CD4-positive, alpha-beta T cell (primary cell): ENCODE data around the gene SLC4A1. TPM values are rescaled to one million over a fixed set of nuclear protein-coding genes. Genes with fewer than 3 reads are reported as not detected.
A peak's percentile ranks its signal among the peaks of the same experiment; 100 is the strongest.

Experiments used
- ATAC-seq: fragments of 200-7000 bp; cut with Tn5 transposase; one replicate; pipeline ENCODE4 v1.10.0; 2022; ENCODE audit warnings: mild to moderate bottlenecking; ENCODE audit not compliant: poor library complexity
- CTCF ChIA-PET: fragments of 350-600 bp; sonication (Branson Sonifier 250); formaldehyde crosslinking; loops from one replicate; lab custom pipeline; 2021; ENCODE audit warnings: antibody characterized with exemption, inconsistent platforms; lab: Charles Lee
- POLR2A ChIA-PET: fragments of 350-600 bp; sonication (Branson Sonifier 250); formaldehyde crosslinking; loops from one replicate; lab custom pipeline; 2021; ENCODE audit warnings: antibody characterized with exemption, inconsistent platforms; lab: Charles Lee
- DNase-seq, 14 experiments: peaks; one replicate each; pipeline ENCODE4 v3.0.0-alpha.2; 2013 to 2020; ENCODE audit warnings: mixed read lengths in 2 of 14
- H3K27ac ChIP-seq, 2 donors: one replicate each; pipeline versions ENCODE4 v1.5.1 to v1.7.0; 2013; ENCODE audit warnings: low read length in 2 of 2, low read depth in 1 of 2, mild to moderate bottlenecking in 1 of 2
- H3K27me3 ChIP-seq, 2 experiments: 1 replicate in 1 of 2; 2 replicates in 1 of 2; pipeline versions ENCODE4 v1.6.1 to v1.7.0; 2013; ENCODE audit warnings: low read length in 2 of 2, control low read depth in 1 of 2, mild to moderate bottlenecking in 1 of 2, moderate library complexity in 1 of 2; ENCODE audit not compliant: insufficient read depth in 2 of 2, control insufficient read depth in 1 of 2
- H3K36me3 ChIP-seq: one replicate; pipeline ENCODE4 v1.6.1; 2013; ENCODE audit warnings: low read length, control low read depth; ENCODE audit not compliant: insufficient read depth
- H3K4me1 ChIP-seq: one replicate; pipeline ENCODE4 v1.6.1; 2013; ENCODE audit warnings: low read length, control low read depth; ENCODE audit not compliant: insufficient read depth
- H3K4me3 ChIP-seq: one replicate; pipeline ENCODE4 v1.5.1; 2013; ENCODE audit warnings: mild to moderate bottlenecking, low read length, moderate library complexity
- H3K9me3 ChIP-seq, 2 experiments: 1 replicate in 1 of 2; 2 replicates in 1 of 2; pipeline versions ENCODE4 v1.6.1 to v1.7.0; 2013; ENCODE audit warnings: low read length in 2 of 2, mild to moderate bottlenecking in 2 of 2, control low read depth in 1 of 2, moderate library complexity in 1 of 2; ENCODE audit not compliant: control insufficient read depth in 1 of 2, insufficient read depth in 1 of 2
- H3K27ac Mint-ChIP-seq: one replicate; pipeline ENCODE4 v1.8.0; 2020; ENCODE audit warnings: mixed read lengths
- H3K27me3 Mint-ChIP-seq: one replicate; pipeline ENCODE4 v1.8.0; 2021; ENCODE audit warnings: mixed read lengths
- H3K36me3 Mint-ChIP-seq: one replicate; pipeline ENCODE4 v1.8.0; 2021; ENCODE audit warnings: low read depth, mixed read lengths
- H3K4me1 Mint-ChIP-seq: one replicate; pipeline ENCODE4 v1.8.0; 2021; ENCODE audit warnings: low read depth, mixed read lengths
- H3K4me3 Mint-ChIP-seq: one replicate; pipeline ENCODE4 v1.8.0; 2020; ENCODE audit warnings: mild to moderate bottlenecking, mixed read lengths
- H3K9me3 Mint-ChIP-seq: one replicate; pipeline ENCODE4 v1.8.0; 2020; ENCODE audit warnings: mixed read lengths
- CTCF ChIP-seq: fragments of 200-600 bp; IDR thresholded peaks from one replicate; pipeline ENCODE4 v1.8.0; 2022; ENCODE audit warnings: antibody characterized with exemption, mild to moderate bottlenecking
- intact Hi-C, 2 experiments: fragments of 100-400 bp; cut with DNase I in 1 of 2; cut with micrococcal nuclease in 1 of 2; formaldehyde crosslinking; loops; one replicate each; pipeline versions ENCODE4 v1.15.1 to v1.9.0; 2023 to 2025; cut with DNase I, micrococcal nuclease
- total RNA-seq, 174 experiments: library from RNA in 2 of 174; stranded (reverse) in 2 of 174; gene quantifications; one replicate each; pipeline ENCODE4 v1.2.3 and lab custom pipeline; 2021 to 2026

The SLC4A1 gene
- total RNA-seq, 2 experiments from 2014 or later: not detected

- no peak for TF ChIP-seq CTCF
- Mint-ChIP-seq H3K4me3 (peak overlapping the region; percentile 93), H3K27me3 (no peaks in the 10 kb centered on the region), H3K9me3 (no peaks in the 10 kb centered on the region), H3K4me1 (peaks cover 46% of the 10 kb centered on the region), H3K36me3 (peaks cover 42% of the 10 kb centered on the region), H3K27ac (peak overlapping the region; percentile 73)
- POLR2A ChIA-PET: interaction anchor here (0.5 to 8.5 kb wide), 9 partner anchors 9 to 126 kb away, joined by 3 to 181 read pairs (median 7); partner anchors contain the start of genes HDAC5, SLC25A39, TMUB2 and UBTF
- intact Hi-C loops: loop anchor here in 1 of 2 experiments (1.0 to 5.0 kb wide), 3 partner anchors 16 to 133 kb away; partner anchors contain the start of genes HROB and LSM12
- ATAC-seq (no peak), DNase-seq (no peak)
- Histone ChIP-seq H3K4me3 (peak overlapping the region; percentile 90), H3K4me1 (peaks cover 45% of the 10 kb centered on the region), H3K9me3 (no peaks in the 10 kb centered on the region), H3K27me3 (no peaks in the 10 kb centered on the region), H3K36me3 (peaks cover 16% of the 10 kb centered on the region), H3K27ac (peak overlapping the region; percentile 79 to 85)
- CTCF ChIA-PET: interaction anchor here (0.9 to 4.0 kb wide), 4 partner anchors 10 to 18 kb away, joined by 3 to 20 read pairs (median 7); partner anchors contain the start of gene TMUB2
These were observed 67.3 kb downstream of the SLC4A1 start for GRCh38 chr17:44200478-44201155.

- peak within 1 kb of the TSS; percentile 93 for H3K4me3 Mint-ChIP-seq
- intact Hi-C loops: loop anchor here (1.0 to 5.0 kb wide), 4 partner anchors 16 to 133 kb away; partner anchors contain the start of genes HROB (in 1 of the 2), LSM12 (in 1 of the 2) and UBTF (in 1 of the 2)
These were observed 68.1 kb downstream of the SLC4A1 start, which contains the start of gene ATXN7L3 for GRCh38 chr17:44199553-44200477. ATXN7L3 (minus strand) TSS chr17:44199884; CDS start chr17:44198070, 1,814 bp downstream.

More at GRCh38 chr17:44199553-44200477, 68.1 kb downstream of the SLC4A1 start, which contains the start of gene ATXN7L3:
- CTCF ChIA-PET: interaction anchor here (0.8 to 4.0 kb wide), 2 partner anchors 10 to 13 kb away, joined by 3 to 20 read pairs; partner anchors contain the start of gene TMUB2
- ATAC-seq (peak; percentile 80), DNase-seq (peak; percentile 99 to 100 (median 99))
- Histone ChIP-seq H3K36me3 (peaks cover 24% of the 10 kb centered on the region), H3K4me1 (peaks cover 45% of the 10 kb centered on the region), H3K27me3 (no peaks in the 10 kb centered on the region), H3K4me3 (peak within 1 kb of the TSS; percentile 94), H3K9me3 (no peaks in the 10 kb centered on the region), H3K27ac (peak within 1 kb of the TSS; percentile 83 to 87)
- Mint-ChIP-seq H3K4me1 (peaks cover 46% of the 10 kb centered on the region), H3K27me3 (no peaks in the 10 kb centered on the region), H3K9me3 (no peaks in the 10 kb centered on the region), H3K27ac (peak within 1 kb of the TSS; percentile 93), H3K36me3 (peaks cover 48% of the 10 kb centered on the region)
- no peak for TF ChIP-seq CTCF
- POLR2A ChIA-PET: interaction anchor here (0.5 to 8.5 kb wide), 9 partner anchors 9 to 949 kb away, joined by 3 to 181 read pairs (median 5); partner anchors contain the start of genes HDAC5, HEXIM1, SLC25A39 and TMEM101
